ENCODE measurements around the gene MEAK7. TPM values are rescaled to one million over a fixed set of nuclear protein-coding genes. Genes with fewer than 3 reads are reported as not detected.

Gene MEAK7
- total and polyA plus RNA-seq, 2 of the 8 experiments (the other 6 are each of a cell fraction or from before 2014, with no cell fraction given): 9.6 to 19.6 TPM

DNA sequence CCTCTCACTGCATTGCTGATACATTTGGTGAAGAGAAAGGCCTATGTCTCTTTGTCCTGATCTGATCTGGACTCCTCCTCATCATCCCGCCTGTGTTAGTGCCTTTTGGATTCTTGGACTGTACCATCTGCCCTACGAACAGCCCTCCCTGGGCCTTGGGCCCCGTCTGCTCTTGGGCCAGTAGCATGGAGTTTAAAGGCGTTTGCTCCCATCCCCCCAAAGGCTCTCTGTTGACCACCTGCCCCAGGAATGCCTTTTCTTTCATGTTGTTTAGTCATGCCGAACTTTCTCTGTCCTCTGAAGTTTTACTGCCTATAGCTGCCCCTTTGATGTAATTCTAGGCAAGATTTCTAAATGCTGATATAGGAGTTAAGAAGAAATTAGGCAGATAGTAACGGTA lies 30.9 kb upstream of the MEAK7 start:
- FAIRE-seq (no peak), DNase-seq (ENCODE audit: low read depth in 1 of 2, low spot score in 2 of 2) (no peak)
- Histone ChIP-seq H3K18ac (ENCODE audit: extremely low read depth, low read length) (peak overlapping the region; percentile 96), H2BK12ac (ENCODE audit: low read depth, low read length) (peak overlapping the region; percentile 96; the same call in 1 of the 2 replicates), H4K91ac (replicated peaks; ENCODE audit: insufficient read length, low read length) (no peak overlapping the region), H3K23me2 (ENCODE audit: low read depth, low read length) (no peaks in the 10 kb centered on the region), H4K5ac (ENCODE audit: insufficient read length, low read depth, low read length) (no peak overlapping the region), H3K9ac (replicated peaks in 1 of 4; ENCODE audit: extremely low read depth in 1 of 4, low read depth in 3 of 4, low read length in 3 of 4) (no peak overlapping the region), H3K79me2 (ENCODE audit: control insufficient read depth in 1 of 2, insufficient read depth in 2 of 2, low read length in 2 of 2) (no peaks in the 10 kb centered on the region), H3K79me1 (ENCODE audit: low read depth, low read length) (no peaks in the 10 kb centered on the region), H3K36me3 (ENCODE audit: control insufficient read depth in 2 of 4, insufficient read depth in 4 of 4, low read length in 3 of 4) (no peaks in the 10 kb centered on the region), H2BK20ac (ENCODE audit: low read length) (peak overlapping the region; percentile 100), H2AFZ (ENCODE audit: low read length) (no peak overlapping the region), H3K9me3 (ENCODE audit: insufficient read depth in 2 of 2, low read depth in 1 of 2, low read length in 1 of 2) (0 out of 4 replicates have a peak, but pooled peaks cover 0 to under 1% of the 10 kb centered on the region in 2 experiments), H3K23ac (ENCODE audit: insufficient read length) (no peak overlapping the region), H3K4ac (replicated peaks; ENCODE audit: insufficient read length, low read depth, low read length) (no peak overlapping the region), H3K4me3 (ENCODE audit: extremely low read depth in 1 of 4, insufficient read depth in 2 of 4, low read depth in 3 of 4, low read length in 4 of 4) (no peak overlapping the region), H2BK15ac (ENCODE audit: low read length) (peak overlapping the region; percentile 46; the same call in 1 of the 2 replicates), H3K4me2 (ENCODE audit: insufficient read depth in 1 of 2, low read depth in 2 of 2, low read length in 2 of 2) (peak overlapping the region; percentile 17 to 20; a peak in 1 of 4 replicates), H3K4me1 (replicated peaks in 1 of 4; ENCODE audit: control insufficient read depth in 3 of 4, insufficient read depth in 4 of 4, low read length in 3 of 4) (peaks cover 13 to 30% (median 18%) of the 10 kb centered on the region in 4 experiments), H2BK120ac (replicated peaks; ENCODE audit: low read depth, low read length) (no peak overlapping the region), H4K8ac (ENCODE audit: extremely low read depth, insufficient read depth, low read length) (no peak overlapping the region), H4K20me1 (replicated peaks in 1 of 2; ENCODE audit: control insufficient read depth in 1 of 2, insufficient read depth in 2 of 2, low read length in 2 of 2) (no peaks in the 10 kb centered on the region), H2BK5ac (ENCODE audit: low read depth, low read length) (peak overlapping the region; percentile 48; the same call in 1 of the 2 replicates), H3K56ac (replicated peaks; ENCODE audit: insufficient read length, low read depth, low read length) (no peak overlapping the region), H3K27ac (ENCODE audit: low read depth, low read length) (no peak overlapping the region), H2AK5ac (ENCODE audit: low read depth, low read length) (no peak overlapping the region), H3K14ac (ENCODE audit: insufficient read length) (no peak overlapping the region), H3K27me3 (replicated peaks in 1 of 4; ENCODE audit: control insufficient read depth in 3 of 4, extremely low read depth in 1 of 4, insufficient read depth in 3 of 4, low read length in 3 of 4) (no peaks in the 10 kb centered on the region; a peak in 1 of 7 replicates)
- ChIA-PET POLR2A (ENCODE audit: partially characterized antibody) (interaction anchor here (1.1 to 1.4 kb wide), 3 partner anchors 11 to 19 kb away, joined by 3 to 5 read pairs (median 4); no protein-coding TSS in a partner anchor), CTCF (ENCODE audit: partially characterized antibody) (interaction anchor here (1.0 kb wide), 2 partner anchors 24 to 29 kb away, joined by 3 to 6 read pairs; no protein-coding TSS in a partner anchor)
- 58% methylated on average over 6 of the region's 6 CpGs; no CpG with 5 or more reads in 1 of the 2 experiments for WGBS, 2 experiments (ENCODE audit: extremely low coverage in 1 of 2, insufficient coverage in 1 of 2, insufficient read length in 1 of 2, insufficient replicate concordance in 2 of 2, low coverage in 1 of 2, low lambda C conversion rate in 2 of 2, missing lambda C conversion rate in 1 of 2)
- TF ChIP-seq CHD2 (IDR thresholded peaks at IDR 0.05; ENCODE audit: low read length) (no peak), KDM5A (IDR thresholded peaks at IDR 0.05; ENCODE audit: low read length) (no peak), KDM1A (IDR thresholded peaks at IDR 0.05; ENCODE audit: borderline replicate concordance, low read length) (no peak), USF2 (IDR thresholded peaks at IDR 0.05; ENCODE audit: low read length) (no peak), ATF2 (IDR thresholded peaks at IDR 0.05; ENCODE audit: low read length) (no peak), ZNF274 (IDR thresholded peaks at IDR 0.05; ENCODE audit: borderline replicate concordance, extremely low read depth, low read length) (no peak), SIN3A (conservative IDR thresholded peaks at IDR 0.05 in 1 of 2, IDR thresholded peaks at IDR 0.05 in 1 of 2; ENCODE audit: low read depth in 1 of 2, low read length in 2 of 2) (no peak), SP1 (IDR thresholded peaks at IDR 0.05; ENCODE audit: low read depth, low read length) (no peak), RFX5 (IDR thresholded peaks at IDR 0.05; ENCODE audit: borderline replicate concordance, low read depth, low read length) (no peak), JUN (IDR thresholded peaks at IDR 0.05; ENCODE audit: low read depth, low read length) (no peak)
